ENCODE measurements around the gene ALDH6A1. TPM values are rescaled to one million over a fixed set of nuclear protein-coding genes. Genes with fewer than 3 reads are reported as not detected.

Gene ALDH6A1
- total RNA-seq, 1 experiment from 2014 or later, result 30.0 TPM

- DNase-seq, result no peak
- Histone ChIP-seq H3K27me3 (replicated peaks; ENCODE audit: control insufficient read depth, insufficient read depth, low read length) (no peaks in the 10 kb centered on the region), H3K4me1 (peaks cover 2% of the 10 kb centered on the region), H3K9me3 (no peaks in the 10 kb centered on the region), H3K36me3 (ENCODE audit: control insufficient read depth, insufficient read depth, low read length) (no peaks in the 10 kb centered on the region), H3K4me3 (ENCODE audit: low read depth, low read length) (peak overlapping the region; percentile 51)
- Mint-ChIP-seq H3K4me3 (ENCODE audit: unreplicated experiment) (peak overlapping the region; percentile 90), H3K27me3 (ENCODE audit: insufficient read depth, unreplicated experiment) (no peaks in the 10 kb centered on the region), H3K4me1 (ENCODE audit: low read depth, unreplicated experiment) (no peaks in the 10 kb centered on the region), H3K9me3 (ENCODE audit: unreplicated experiment) (no peaks in the 10 kb centered on the region), H3K27ac (ENCODE audit: unreplicated experiment) (peak overlapping the region; percentile 90), H3K36me3 (ENCODE audit: insufficient read depth, unreplicated experiment) (no peaks in the 10 kb centered on the region)
- TF ChIP-seq CTCF (IDR thresholded peaks at IDR 0.05; ENCODE audit: insufficient read depth in 1 of 2, low read depth in 1 of 2, low read length in 1 of 2, severe bottlenecking in 1 of 2, unreplicated experiment in 1 of 2), result no peak
- POLR2A ChIA-PET, result interaction anchor here (0.5 to 0.6 kb wide), 2 partner anchors 24 to 233 kb away, joined by 3 to 4 read pairs; no protein-coding TSS in a partner anchor
- BruUV-seq (replicated peaks), result TSS peak; percentile 57
- CTCF ChIA-PET, result interaction anchor here (0.6 to 1.0 kb wide), 2 partner anchors 15 to 69 kb away, joined by 4 read pairs; partner anchors contain the start of genes COQ6 and FAM161B
- intact Hi-C loops (cut with micrococcal nuclease; ENCODE audit: unreplicated experiment), result loop anchor here (2.0 to 5.0 kb wide), 2 partner anchors 23 to 42 kb away; no protein-coding TSS in a partner anchor
Observed at GRCh38 chr14:74019408-74020137, 64.7 kb downstream of the ALDH6A1 start.

- Histone ChIP-seq H3K4me3 (ENCODE audit: low read depth, low read length) (peak within 1 kb of the TSS; percentile 51), H3K9me3 (no peaks in the 10 kb centered on the region), H3K4me1 (peaks cover 10% of the 10 kb centered on the region), H3K36me3 (ENCODE audit: control insufficient read depth, insufficient read depth, low read length) (no peaks in the 10 kb centered on the region), H3K27me3 (replicated peaks; ENCODE audit: control insufficient read depth, insufficient read depth, low read length) (no peaks in the 10 kb centered on the region)
- TF ChIP-seq CTCF (IDR thresholded peaks at IDR 0.05; ENCODE audit: insufficient read depth in 1 of 2, low read depth in 1 of 2, low read length in 1 of 2, severe bottlenecking in 1 of 2, unreplicated experiment in 1 of 2), result no peak
- no TSS peak for BruUV-seq (replicated peaks)
- intact Hi-C loops (cut with micrococcal nuclease; ENCODE audit: unreplicated experiment), result loop anchor here (2.0 to 5.0 kb wide), 2 partner anchors 22 to 41 kb away; no protein-coding TSS in a partner anchor
- Mint-ChIP-seq H3K4me1 (ENCODE audit: low read depth, unreplicated experiment) (peaks cover under 1% of the 10 kb centered on the region), H3K4me3 (ENCODE audit: unreplicated experiment) (peak within 1 kb of the TSS; percentile 90), H3K27ac (ENCODE audit: unreplicated experiment) (peak within 1 kb of the TSS; percentile 90), H3K9me3 (ENCODE audit: unreplicated experiment) (no peaks in the 10 kb centered on the region), H3K36me3 (ENCODE audit: insufficient read depth, unreplicated experiment) (no peaks in the 10 kb centered on the region), H3K27me3 (ENCODE audit: insufficient read depth, unreplicated experiment) (no peaks in the 10 kb centered on the region)
- POLR2A ChIA-PET, result interaction anchor here (0.5 to 0.6 kb wide), 4 partner anchors 13 to 233 kb away, joined by 3 to 4 read pairs (median 4); no protein-coding TSS in a partner anchor
- peak; percentile 86 to 90 for DNase-seq
- CTCF ChIA-PET, result interaction anchor here (0.6 to 1.0 kb wide), 4 partner anchors 14 to 83 kb away, joined by 3 to 4 read pairs (median 4); partner anchors contain the start of genes COQ6 and FAM161B
Observed at GRCh38 chr14:74018586-74019407, 65.5 kb downstream of the ALDH6A1 start, which contains the start of the genes BBOF1 and ENTPD5. BBOF1 (plus strand) TSS chr14:74019349; CDS start chr14:74019479, 130 bp downstream. ENTPD5 (minus strand) TSS chr14:74019288; CDS start chr14:73988102, 31,186 bp downstream.

Measured in Caco-2 (cell line).